Neutrophil (primary cell): ENCODE measurements around the gene SERTAD3.

Experiments
- H3K27ac ChIP-seq: fragments of 200-600 bp; sonication (generic); 2 replicates; pipeline ENCODE4 v1.5.1; 2016; ENCODE audit warnings: mild to moderate bottlenecking, moderate library complexity
- H3K27me3 ChIP-seq: fragments of 200-600 bp; sonication (generic); 2 replicates; pipeline ENCODE4 v1.6.0; 2016; ENCODE audit warnings: mild to moderate bottlenecking
- H3K36me3 ChIP-seq: fragments of 200-600 bp; sonication (generic); 2 replicates; pipeline ENCODE4 v1.5.1; 2017
- H3K4me1 ChIP-seq, 2 experiments: fragments of 200-600 bp in 1 of 2; sonication (generic) in 1 of 2; 1 replicate in 1 of 2; 2 replicates in 1 of 2; pipeline versions ENCODE4 v1.5.1 to v1.6.1; 2013 to 2016; ENCODE audit warnings: low read depth in 1 of 2, low read length in 1 of 2, mild to moderate bottlenecking in 1 of 2, moderate library complexity in 1 of 2; ENCODE audit not compliant: control insufficient read depth in 1 of 2, insufficient read depth in 1 of 2
- H3K4me3 ChIP-seq, 2 experiments: fragments of 200-600 bp in 1 of 2; sonication (generic) in 1 of 2; 1 replicate in 1 of 2; 2 replicates in 1 of 2; pipeline ENCODE4 v1.5.1; 2013 to 2016; ENCODE audit warnings: low read depth in 1 of 2, low read length in 1 of 2, mild to moderate bottlenecking in 1 of 2, moderate library complexity in 1 of 2
- H3K9me3 ChIP-seq: fragments of 200-600 bp; sonication (generic); 2 replicates; pipeline ENCODE4 v1.5.1; 2016
- CTCF ChIP-seq: fragments of 200-600 bp; sonication (generic); IDR thresholded peaks from 2 replicates; pipeline ENCODE4 v1.5.1; 2016; ENCODE audit warnings: antibody characterized with exemption

SERTAD3 gene

GRCh38 chr19:40453151-40453735 is 9.1 kb upstream of the SERTAD3 start:
- Histone ChIP-seq H3K27ac (no peak overlapping the region), H3K9me3 (no peaks in the 10 kb centered on the region), H3K36me3 (peaks cover 5% of the 10 kb centered on the region), H3K4me1 (no peaks in the 10 kb centered on the region), H3K27me3 (no peaks in the 10 kb centered on the region), H3K4me3 (no peak overlapping the region)
- TF ChIP-seq CTCF: no peak

- H3K36me3 ChIP-seq: peaks cover 6% of the 10 kb centered on the region
These were observed 7.9 kb upstream of the SERTAD3 start for GRCh38 chr19:40452016-40452415.

DNA sequence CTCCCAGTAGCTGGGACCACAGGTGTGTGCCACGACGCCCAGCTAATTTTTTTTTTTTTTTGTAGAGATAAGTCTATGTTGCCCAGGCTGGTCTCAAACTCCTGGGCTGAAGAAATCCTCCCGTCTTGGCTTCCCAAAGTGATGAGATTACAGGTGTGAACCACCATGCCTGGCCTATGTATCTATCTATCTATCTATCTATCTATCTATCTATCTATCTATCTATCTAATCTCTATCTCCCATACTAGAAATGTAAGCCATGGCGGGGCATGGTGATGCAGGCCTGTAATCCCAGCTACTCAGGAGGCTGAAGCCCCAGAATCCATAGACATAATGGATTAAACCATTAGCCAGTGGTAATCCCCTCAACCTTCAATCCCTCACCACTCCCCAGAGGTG is 6.5 kb upstream of the SERTAD3 start:
- Histone ChIP-seq H3K9me3 (no peaks in the 10 kb centered on the region), H3K4me3 (no peak overlapping the region), H3K27me3 (no peaks in the 10 kb centered on the region), H3K36me3 (peaks cover 6% of the 10 kb centered on the region), H3K27ac (no peak overlapping the region), H3K4me1 (no peaks in the 10 kb centered on the region)
- no peak for TF ChIP-seq CTCF

More at GRCh38 chr19:40452016-40452415, 7.9 kb upstream of the SERTAD3 start:
- Histone ChIP-seq H3K27me3 (no peaks in the 10 kb centered on the region), H3K27ac (no peak overlapping the region), H3K9me3 (no peaks in the 10 kb centered on the region), H3K4me1 (no peaks in the 10 kb centered on the region), H3K4me3 (no peak overlapping the region)
- TF ChIP-seq CTCF: no peak

DNA sequence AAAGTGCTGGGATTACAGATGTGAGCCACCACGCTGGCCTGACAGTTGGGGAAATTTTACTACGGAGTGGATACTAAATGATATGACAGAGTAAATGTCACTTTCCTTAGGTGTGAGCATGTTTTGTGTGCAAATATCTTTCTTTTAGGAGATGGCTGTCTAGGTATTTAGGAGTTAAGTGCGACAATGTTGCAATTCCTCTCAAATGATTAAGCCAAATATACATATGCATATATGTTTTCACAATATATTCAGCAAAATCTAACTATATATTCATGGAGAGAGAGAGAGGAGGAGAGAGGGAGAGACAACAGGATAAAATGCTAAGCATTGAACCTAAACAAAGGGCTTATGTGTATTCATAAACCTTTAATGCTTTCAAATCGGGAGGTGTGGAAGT is 5.4 kb upstream of the SERTAD3 start:
- no peak for TF ChIP-seq CTCF

GRCh38 chr19:40446263-40446784 is 2.2 kb upstream of the SERTAD3 start:
- Histone ChIP-seq H3K9me3 (no peaks in the 10 kb centered on the region), H3K4me1 (peaks cover 15 to 17% of the 10 kb centered on the region in 2 experiments), H3K27me3 (no peaks in the 10 kb centered on the region), H3K27ac (no peak overlapping the region), H3K36me3 (peaks cover 13% of the 10 kb centered on the region), H3K4me3 (no peak overlapping the region)
- TF ChIP-seq CTCF: no peak

More for the DNA sequence above, 5.4 kb upstream of the SERTAD3 start:
- peaks cover 6% of the 10 kb centered on the region for H3K36me3 ChIP-seq
- H3K4me1 ChIP-seq: peaks cover 4 to 7% of the 10 kb centered on the region in 2 experiments
- H3K9me3 ChIP-seq: no peaks in the 10 kb centered on the region
- H3K4me3 ChIP-seq: no peak overlapping the region
- no peaks in the 10 kb centered on the region for H3K27me3 ChIP-seq
- no peak overlapping the region for H3K27ac ChIP-seq
